Endothelial cell of umbilical vein (primary cell): ENCODE measurements around the gene LTO1. TPM values are rescaled to one million over a fixed set of nuclear protein-coding genes. Genes with fewer than 3 reads are reported as not detected.

Experiments used
- BruUV-seq: library from RNA; stranded (reverse); fragments of 400-500 nt; replicated peaks from 2 replicates; lab custom pipeline; 2021; lab: Mats Ljungman, UMichigan
- CTCF ChIA-PET: fragments of 300-600, 350-600 bp; sonication (Branson Sonifier 250); formaldehyde crosslinking; loops from one replicate; lab custom pipeline; 2021; ENCODE audit warnings: antibody characterized with exemption, inconsistent platforms; lab: Charles Lee
- POLR2A ChIA-PET: fragments of 300-600, 350-600 bp; sonication (Branson Sonifier 250); formaldehyde crosslinking; loops from one replicate; lab custom pipeline; 2021; ENCODE audit warnings: antibody characterized with exemption, inconsistent platforms; lab: Charles Lee
- DNase-seq: peaks from one replicate; pipeline ENCODE4 v3.0.0-alpha.2; 2011; ENCODE audit warnings: low read depth, low spot score
- FAIRE-seq: peaks from 2 replicates; lab custom pipeline; 2011; peaks lifted over from hg19 to GRCh38; lab: Jason Lieb, UNC
- H2AFZ ChIP-seq: 2 replicates; pipeline ENCODE4 v1.6.0; 2012; ENCODE audit warnings: low read depth, low read length, control low read depth, inconsistent platforms
- H3K27ac ChIP-seq: 2 replicates; pipeline ENCODE4 v1.5.1; 2011; ENCODE audit warnings: low read depth, mild to moderate bottlenecking, control low read depth, low read length, moderate library complexity; ENCODE audit not compliant: insufficient read depth
- H3K27me3 ChIP-seq, 2 experiments: 2 replicates each; pipeline versions ENCODE4 v1.6.0 to v1.6.1; 2011; ENCODE audit warnings: low read length in 2 of 2, mixed read lengths in 1 of 2; ENCODE audit not compliant: control insufficient read depth in 2 of 2, insufficient read depth in 2 of 2
- H3K36me3 ChIP-seq, 2 experiments: 2 replicates in 1 of 2; 3 replicates in 1 of 2; pipeline ENCODE4 v1.5.1; 2011; ENCODE audit warnings: low read length in 2 of 2, mild to moderate bottlenecking in 1 of 2, moderate library complexity in 1 of 2; ENCODE audit not compliant: control insufficient read depth in 2 of 2, insufficient read depth in 2 of 2; ENCODE audit errors: extremely low read depth in 1 of 2
- H3K4me1 ChIP-seq: 3 replicates; pipeline ENCODE4 v1.5.1; 2011; ENCODE audit warnings: mild to moderate bottlenecking, low read length; ENCODE audit not compliant: control insufficient read depth, insufficient read depth; ENCODE audit errors: extremely low read depth
- H3K4me2 ChIP-seq: 2 replicates; pipeline ENCODE4 v1.6.1; 2011; ENCODE audit warnings: low read length, control low read depth, mixed read lengths; ENCODE audit not compliant: insufficient read depth
- H3K4me3 ChIP-seq, 3 experiments: fragments of 200-600 bp in 1 of 3; sonication (generic), shearing (Covaris generic) in 1 of 3; replicated peaks in 1 of 3; 2 replicates each; pipeline ENCODE4 v1.5.1; 2011 to 2016; ENCODE audit warnings: control low read depth in 3 of 3, low read length in 3 of 3, mild to moderate bottlenecking in 2 of 3, inconsistent platforms in 1 of 3, low read depth in 1 of 3, moderate library complexity in 1 of 3; ENCODE audit not compliant: insufficient read depth in 1 of 3
- H3K79me2 ChIP-seq: 2 replicates; pipeline ENCODE4 v1.6.0; 2012; ENCODE audit warnings: low read length, inconsistent platforms; ENCODE audit not compliant: control insufficient read depth, insufficient read depth
- H3K9ac ChIP-seq: replicated peaks from 2 replicates; pipeline ENCODE3; 2011; ENCODE audit warnings: low read length, control low read depth; ENCODE audit not compliant: insufficient read depth; ENCODE audit errors: extremely low read depth
- H3K9me1 ChIP-seq: replicated peaks from 3 replicates; pipeline ENCODE4 v1.6.0; 2011; ENCODE audit warnings: mild to moderate bottlenecking, low read length; ENCODE audit not compliant: control insufficient read depth, insufficient read depth; ENCODE audit errors: extremely low read depth
- H3K9me3 ChIP-seq: replicated peaks from 2 replicates; pipeline ENCODE4 v1.5.1; 2012; ENCODE audit warnings: low read length, inconsistent platforms; ENCODE audit not compliant: control insufficient read depth, insufficient read depth
- H4K20me1 ChIP-seq: replicated peaks from 2 replicates; pipeline ENCODE3; 2011; ENCODE audit warnings: mild to moderate bottlenecking, low read length; ENCODE audit not compliant: control insufficient read depth, insufficient read depth; ENCODE audit errors: extremely low read depth
- EZH2 ChIP-seq: IDR thresholded peaks from 2 replicates; pipeline ENCODE4 v1.6.1; 2012; ENCODE audit warnings: borderline replicate concordance, low read depth, mild to moderate bottlenecking, moderate library complexity, low read length, inconsistent platforms; ENCODE audit not compliant: severe bottlenecking
- FOS ChIP-seq: IDR thresholded peaks from 2 replicates; pipeline ENCODE4 v1.6.1; 2011; ENCODE audit warnings: mild to moderate bottlenecking, low read length, moderate library complexity, borderline replicate concordance; ENCODE audit not compliant: insufficient read depth
- GATA2 ChIP-seq: IDR thresholded peaks from 2 replicates; pipeline ENCODE4 v1.7.0; 2011; ENCODE audit warnings: low read depth, mild to moderate bottlenecking, moderate library complexity, mixed read lengths, low read length; ENCODE audit not compliant: insufficient read length, insufficient read depth
- JUN ChIP-seq: IDR thresholded peaks from 2 replicates; pipeline ENCODE4 v1.6.1; 2011; ENCODE audit warnings: borderline replicate concordance, low read depth; ENCODE audit not compliant: insufficient read length, insufficient read depth
- MYC ChIP-seq: IDR thresholded peaks from one replicate; pipeline ENCODE4 v1.6.1; 2011; ENCODE audit warnings: mild to moderate bottlenecking, low read depth, low read length
- POLR2A ChIP-seq: IDR thresholded peaks from 2 replicates; pipeline ENCODE4 v1.6.1; 2012; ENCODE audit warnings: low read depth, mild to moderate bottlenecking, control low read depth, low read length
- POLR2AphosphoS5 ChIP-seq: IDR thresholded peaks from 2 replicates; pipeline ENCODE4 v1.6.1; 2012; ENCODE audit warnings: low read depth, mild to moderate bottlenecking, control low read depth, low read length, moderate library complexity; ENCODE audit not compliant: insufficient read depth
- dilution Hi-C: fragments of 300-500 bp; cut with MboI; formaldehyde crosslinking; loops from one replicate; pipeline ENCODE4 v1.15.0; 2019; ENCODE audit warnings: low sequenced_read_pairs; ENCODE audit not compliant: extremely low pct_ligation_motif_present
- intact Hi-C: fragments of 100-400 bp; cut with micrococcal nuclease; formaldehyde crosslinking; loops from one replicate; pipeline ENCODE4 v1.10.0; 2022
- polyA plus RNA-seq, 4 experiments: library from polyadenylated mRNA; depleted of rRNA in 3 of 4; stranded (reverse) in 3 of 4; unstranded in 1 of 4; fragments of >200 nt; gene quantifications; 2 replicates each; pipeline versions ENCODE4 v1.2.1 to v1.2.3, GENCODE V29; 2011 to 2012; ENCODE audit warnings: missing spikeins in 1 of 4
- total RNA-seq: library from RNA; stranded (reverse); gene quantifications from 2 replicates; pipeline ENCODE4 v1.2.3, GENCODE V29; 2021
- TF ChIP-seq, protein P1 (sequence below): IDR thresholded peaks from 2 replicates; pipeline ENCODE4 v1.6.1; 2011; ENCODE audit not compliant: insufficient read depth, insufficient read length
- TF ChIP-seq, protein P2 (sequence below), 2 donors: IDR thresholded peaks; 1 replicate in 1 of 2; 2 replicates in 1 of 2; pipeline ENCODE4 v1.5.1; 2011; ENCODE audit warnings: low read length in 2 of 2, mild to moderate bottlenecking in 2 of 2, moderate library complexity in 2 of 2, control low read depth in 1 of 2, inconsistent platforms in 1 of 2, low read depth in 1 of 2; ENCODE audit not compliant: insufficient read depth in 1 of 2; ENCODE audit errors: extremely low read depth in 1 of 2

LTO1 gene
- total and polyA plus RNA-seq, 2 donors (not counting 3 experiments of a cell fraction or from before 2014, with no cell fraction given) = 26.8 to 30.9 TPM

DNA sequence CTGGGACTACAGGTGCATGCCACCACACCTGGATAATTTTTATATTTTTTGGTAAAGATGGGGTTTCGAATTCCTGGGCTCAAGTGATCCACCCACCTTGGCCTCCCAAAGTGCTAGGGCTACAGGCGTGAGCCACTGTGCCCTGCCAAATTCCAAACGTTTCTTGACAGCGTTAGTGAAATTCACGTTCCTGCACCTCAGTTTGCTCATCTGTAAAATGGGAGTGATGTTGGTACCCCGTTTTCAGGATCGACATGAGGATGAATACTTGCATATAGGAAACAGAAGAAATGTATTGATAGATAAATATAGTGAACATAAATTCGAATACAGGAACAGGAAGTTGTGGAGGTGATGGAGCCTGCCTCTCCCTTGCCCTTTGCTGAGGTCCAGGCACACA lies 10.2 kb upstream of the LTO1 start:
- no peaks in the 10 kb centered on the region for H4K20me1 ChIP-seq
- no peak overlapping the region for H3K9ac ChIP-seq
- no peak for FAIRE-seq
- dilution Hi-C loops = no loop called here
- H3K9me3 ChIP-seq = no peaks in the 10 kb centered on the region
- H3K27me3 ChIP-seq = no peaks in the 10 kb centered on the region
- no TSS peak for BruUV-seq
- H3K36me3 ChIP-seq = no peaks in the 10 kb centered on the region
- no peaks in the 10 kb centered on the region for H3K9me1 ChIP-seq
- no peaks in the 10 kb centered on the region for H3K4me1 ChIP-seq
- POLR2A ChIA-PET = no interaction called here
- H3K4me3 ChIP-seq = no peak overlapping the region
- no peak for TF ChIP-seq JUN
- TF ChIP-seq GATA2 = no peak
- TF ChIP-seq EZH2 = no peak
- TF ChIP-seq, protein P1, sequence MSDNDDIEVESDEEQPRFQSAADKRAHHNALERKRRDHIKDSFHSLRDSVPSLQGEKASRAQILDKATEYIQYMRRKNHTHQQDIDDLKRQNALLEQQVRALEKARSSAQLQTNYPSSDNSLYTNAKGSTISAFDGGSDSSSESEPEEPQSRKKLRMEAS = no peak
- TF ChIP-seq POLR2AphosphoS5 = no peak
- TF ChIP-seq POLR2A = no peak
- no peak for TF ChIP-seq MYC
- no peak for TF ChIP-seq FOS
- CTCF ChIA-PET = interaction anchor here (1.1 to 3.7 kb wide), 6 partner anchors 116 to 579 kb away, joined by 3 to 23 read pairs (median 8); no protein-coding TSS in a partner anchor
- intact Hi-C loops = loop anchor here (5.0 kb wide), 1 partner anchor 512 kb away; no protein-coding TSS in a partner anchor
- no peak overlapping the region for H3K4me2 ChIP-seq
- no peak overlapping the region for H3K27ac ChIP-seq
- no peak for DNase-seq
- H2AFZ ChIP-seq = no peak overlapping the region
- no peaks in the 10 kb centered on the region for H3K79me2 ChIP-seq

DNA sequence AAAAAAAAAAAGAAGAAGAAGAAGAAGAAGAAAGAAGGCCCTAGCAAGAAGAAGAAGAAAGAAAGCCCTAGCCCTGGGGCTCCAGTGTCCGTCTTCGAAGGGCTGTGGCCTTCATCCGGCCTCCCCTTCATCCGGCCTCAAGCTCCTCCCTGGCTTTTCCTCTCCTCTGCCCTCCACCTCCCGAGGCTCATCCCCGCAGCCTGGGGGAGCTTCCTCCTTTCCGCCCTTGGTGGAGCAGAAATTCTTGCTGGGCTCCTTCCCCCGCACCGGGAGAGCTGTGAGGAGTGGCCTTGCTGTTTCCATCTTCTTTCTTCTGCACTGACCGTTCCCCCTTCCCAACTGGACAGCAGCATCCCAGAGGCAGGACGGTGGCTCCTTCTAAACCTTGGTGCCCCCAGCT lies 9.5 kb upstream of the LTO1 start:
- H3K4me1 ChIP-seq = no peaks in the 10 kb centered on the region
- no peaks in the 10 kb centered on the region for H3K79me2 ChIP-seq
- no TSS peak for BruUV-seq
- H3K9ac ChIP-seq = no peak overlapping the region
- H4K20me1 ChIP-seq = no peaks in the 10 kb centered on the region
- no peak overlapping the region for H3K4me3 ChIP-seq
- no peak overlapping the region for H3K4me2 ChIP-seq
- H3K36me3 ChIP-seq = no peaks in the 10 kb centered on the region
- H3K9me3 ChIP-seq = no peaks in the 10 kb centered on the region
- DNase-seq = no peak
- no peaks in the 10 kb centered on the region for H3K27me3 ChIP-seq
- no peak overlapping the region for H3K27ac ChIP-seq
- no peak for FAIRE-seq
- ChIA-PET CTCF (interaction anchor here (0.6 to 3.7 kb wide), 15 partner anchors 8 to 584 kb away, joined by 3 to 23 read pairs (median 5); no protein-coding TSS in a partner anchor), POLR2A (no interaction called here)
- dilution Hi-C loops = no loop called here
- no peaks in the 10 kb centered on the region for H3K9me1 ChIP-seq
- no peak overlapping the region for H2AFZ ChIP-seq
- intact Hi-C loops = loop anchor here (1.0 to 5.0 kb wide), 2 partner anchors 513 to 583 kb away; no protein-coding TSS in a partner anchor
- TF ChIP-seq JUN = no peak
- no peak for TF ChIP-seq POLR2A
- TF ChIP-seq MYC = no peak
- TF ChIP-seq, protein P1 = no peak
- no peak for TF ChIP-seq GATA2
- no peak for TF ChIP-seq POLR2AphosphoS5
- TF ChIP-seq FOS = no peak
- no peak for TF ChIP-seq EZH2
- TF ChIP-seq, protein P2, sequence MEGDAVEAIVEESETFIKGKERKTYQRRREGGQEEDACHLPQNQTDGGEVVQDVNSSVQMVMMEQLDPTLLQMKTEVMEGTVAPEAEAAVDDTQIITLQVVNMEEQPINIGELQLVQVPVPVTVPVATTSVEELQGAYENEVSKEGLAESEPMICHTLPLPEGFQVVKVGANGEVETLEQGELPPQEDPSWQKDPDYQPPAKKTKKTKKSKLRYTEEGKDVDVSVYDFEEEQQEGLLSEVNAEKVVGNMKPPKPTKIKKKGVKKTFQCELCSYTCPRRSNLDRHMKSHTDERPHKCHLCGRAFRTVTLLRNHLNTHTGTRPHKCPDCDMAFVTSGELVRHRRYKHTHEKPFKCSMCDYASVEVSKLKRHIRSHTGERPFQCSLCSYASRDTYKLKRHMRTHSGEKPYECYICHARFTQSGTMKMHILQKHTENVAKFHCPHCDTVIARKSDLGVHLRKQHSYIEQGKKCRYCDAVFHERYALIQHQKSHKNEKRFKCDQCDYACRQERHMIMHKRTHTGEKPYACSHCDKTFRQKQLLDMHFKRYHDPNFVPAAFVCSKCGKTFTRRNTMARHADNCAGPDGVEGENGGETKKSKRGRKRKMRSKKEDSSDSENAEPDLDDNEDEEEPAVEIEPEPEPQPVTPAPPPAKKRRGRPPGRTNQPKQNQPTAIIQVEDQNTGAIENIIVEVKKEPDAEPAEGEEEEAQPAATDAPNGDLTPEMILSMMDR (IDR thresholded peaks at IDR 0.05; ENCODE audit: extremely low read depth in 1 of 2, insufficient read depth in 1 of 2, low read depth in 1 of 2, low read length in 2 of 2) = no peak
